GM21529 (cell line): ENCODE results near the gene CELA2A.
"Not testable (repeated sequence)": the region's sequence is repeated elsewhere in the genome, so short reads cannot be mapped to it uniquely, and the experiment has no call there.

Experiments
- ATAC-seq: cut with Tn5 transposase; IDR thresholded peaks from one replicate; pipeline ENCODE4 v1.9.1; 2021; ENCODE audit not compliant: unreplicated experiment

Gene CELA2A

DNA sequence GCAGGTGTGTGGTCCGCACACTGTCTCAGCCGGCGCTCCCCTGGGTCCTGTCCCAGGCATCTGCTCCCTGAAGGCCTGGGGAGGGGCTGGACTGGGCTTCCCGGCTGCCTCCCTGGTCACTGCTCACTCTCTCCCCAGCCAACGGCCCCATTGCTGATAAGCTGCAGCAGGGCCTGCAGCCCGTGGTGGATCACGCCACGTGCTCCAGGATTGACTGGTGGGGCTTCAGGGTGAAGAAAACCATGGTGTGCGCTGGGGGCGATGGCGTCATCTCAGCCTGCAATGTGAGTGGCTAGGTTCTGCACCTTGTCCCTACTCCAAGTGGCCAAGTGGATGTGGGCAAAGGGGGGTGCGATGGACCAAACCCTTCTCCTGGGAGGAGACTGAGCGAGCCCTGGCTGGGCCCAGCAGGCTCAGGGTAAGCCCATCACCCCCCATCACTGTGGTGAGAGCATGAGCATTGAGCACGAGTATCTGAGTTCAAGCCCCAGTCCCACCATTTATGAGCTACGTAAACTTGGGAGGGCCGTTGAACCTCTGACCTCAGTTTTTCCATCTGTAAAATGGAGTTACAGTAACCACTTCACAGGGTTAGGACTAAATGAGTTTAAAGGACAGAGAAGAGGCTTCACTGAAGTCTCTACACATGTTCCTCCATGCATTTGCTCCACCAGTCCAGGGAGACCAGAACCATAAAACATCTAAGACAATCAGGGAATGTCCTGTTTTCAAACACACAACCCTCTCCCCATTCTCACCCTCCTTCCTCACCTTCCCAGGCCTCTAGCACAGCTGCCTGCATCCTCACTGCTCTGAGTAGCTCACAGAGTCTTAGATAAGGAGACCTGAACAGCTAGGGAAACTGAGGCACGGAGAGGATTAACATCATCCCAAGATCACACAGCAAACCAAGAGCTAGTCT, 11.8 kb upstream of the CELA2A start:
- no peak for ATAC-seq

DNA sequence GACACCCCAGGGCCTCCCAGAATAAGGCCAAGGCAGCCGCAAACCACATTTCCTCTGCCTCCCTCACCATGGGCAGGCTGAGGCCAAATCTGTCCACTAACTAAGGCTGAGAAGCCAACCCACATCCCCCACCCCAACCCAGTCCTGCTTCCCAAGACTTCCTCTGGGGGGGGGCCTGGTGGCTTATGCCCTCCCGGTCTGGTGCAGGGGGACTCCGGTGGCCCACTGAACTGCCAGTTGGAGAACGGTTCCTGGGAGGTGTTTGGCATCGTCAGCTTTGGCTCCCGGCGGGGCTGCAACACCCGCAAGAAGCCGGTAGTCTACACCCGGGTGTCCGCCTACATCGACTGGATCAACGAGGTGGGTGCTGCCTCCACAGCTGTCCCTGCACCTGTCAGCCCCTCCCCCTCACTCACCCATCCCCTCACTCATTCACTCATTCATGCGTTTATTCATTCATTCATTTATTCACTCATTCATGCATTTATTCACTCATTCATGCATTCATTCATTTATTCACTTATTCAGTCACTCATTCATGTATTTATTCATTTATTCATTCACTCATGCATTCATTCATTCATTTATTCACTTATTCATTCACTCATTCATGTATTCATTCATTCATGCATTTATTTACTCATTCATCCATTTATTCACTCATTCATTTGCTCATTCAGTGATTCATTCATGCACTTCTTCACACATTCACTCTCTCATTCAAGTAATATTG, 11.0 kb upstream of the CELA2A start:
- ATAC-seq: no peak

DNA sequence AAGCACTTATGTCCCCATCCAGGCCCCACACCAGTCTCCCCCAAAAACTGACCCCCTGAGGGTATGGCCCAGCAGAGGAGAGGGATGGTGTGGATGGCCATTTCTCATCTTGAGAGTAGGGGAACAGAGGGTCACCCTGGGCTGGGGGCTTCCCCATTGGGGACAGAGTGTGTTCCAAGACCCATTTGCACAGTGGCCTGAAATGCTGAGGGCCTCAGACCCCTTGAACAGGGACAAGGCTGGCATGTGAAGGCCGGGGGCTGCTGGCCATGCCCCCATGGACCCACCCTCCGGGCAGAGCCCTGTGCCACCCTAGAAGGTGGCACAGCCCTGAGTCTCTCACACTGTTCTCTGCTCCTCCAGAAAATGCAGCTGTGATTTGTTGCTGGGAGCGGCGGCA, 10.3 kb upstream of the CELA2A start:
- no peak for ATAC-seq

DNA sequence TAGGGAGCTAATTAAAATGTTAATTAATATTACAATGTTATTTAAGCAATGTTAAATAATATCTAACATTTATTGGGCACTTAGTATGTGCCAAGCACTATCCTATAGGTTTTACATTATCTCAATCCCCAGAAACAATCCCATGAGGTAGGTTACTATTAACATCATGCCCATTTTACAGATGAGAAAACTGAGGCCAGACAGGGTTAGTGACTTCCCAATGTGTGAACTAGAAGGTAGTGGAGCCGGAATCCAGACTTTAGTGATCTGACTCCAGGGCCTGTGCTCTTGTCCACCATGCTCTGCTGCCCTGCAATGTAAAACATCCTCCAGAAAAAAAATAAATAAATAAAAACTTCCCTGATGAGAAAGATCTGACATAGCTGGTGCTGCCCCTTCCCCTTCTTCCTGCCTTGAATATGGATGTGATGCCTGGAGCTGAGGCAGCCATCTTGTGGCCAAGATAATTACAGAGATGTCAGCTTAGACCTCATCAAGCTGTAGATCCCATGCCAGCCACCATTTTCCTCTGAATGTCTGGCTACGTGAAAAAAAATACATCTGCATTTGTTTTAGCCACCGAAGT, 7.6 kb upstream of the CELA2A start:
- ATAC-seq: no peak

DNA sequence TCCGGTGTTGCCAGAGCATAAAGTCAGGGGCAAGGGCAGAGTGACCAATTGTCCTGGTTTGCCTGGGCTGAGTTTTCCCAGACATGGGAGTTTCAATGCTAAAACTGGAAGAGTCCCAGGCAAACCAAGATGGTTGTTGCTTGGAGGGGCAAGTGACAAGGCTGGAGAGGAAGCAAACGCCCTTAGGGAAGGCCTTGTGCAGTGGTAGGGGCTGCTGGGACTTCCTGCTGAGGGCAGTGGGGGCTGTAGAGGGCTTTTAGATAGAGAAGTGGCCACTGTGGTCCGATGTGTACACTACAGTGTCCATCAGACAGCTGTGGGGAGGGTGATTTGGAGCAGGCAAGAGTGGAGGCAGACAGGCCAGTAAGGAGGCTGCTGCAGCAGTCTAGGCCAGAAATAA, 7.0 kb upstream of the CELA2A start:
- no peak for ATAC-seq

DNA sequence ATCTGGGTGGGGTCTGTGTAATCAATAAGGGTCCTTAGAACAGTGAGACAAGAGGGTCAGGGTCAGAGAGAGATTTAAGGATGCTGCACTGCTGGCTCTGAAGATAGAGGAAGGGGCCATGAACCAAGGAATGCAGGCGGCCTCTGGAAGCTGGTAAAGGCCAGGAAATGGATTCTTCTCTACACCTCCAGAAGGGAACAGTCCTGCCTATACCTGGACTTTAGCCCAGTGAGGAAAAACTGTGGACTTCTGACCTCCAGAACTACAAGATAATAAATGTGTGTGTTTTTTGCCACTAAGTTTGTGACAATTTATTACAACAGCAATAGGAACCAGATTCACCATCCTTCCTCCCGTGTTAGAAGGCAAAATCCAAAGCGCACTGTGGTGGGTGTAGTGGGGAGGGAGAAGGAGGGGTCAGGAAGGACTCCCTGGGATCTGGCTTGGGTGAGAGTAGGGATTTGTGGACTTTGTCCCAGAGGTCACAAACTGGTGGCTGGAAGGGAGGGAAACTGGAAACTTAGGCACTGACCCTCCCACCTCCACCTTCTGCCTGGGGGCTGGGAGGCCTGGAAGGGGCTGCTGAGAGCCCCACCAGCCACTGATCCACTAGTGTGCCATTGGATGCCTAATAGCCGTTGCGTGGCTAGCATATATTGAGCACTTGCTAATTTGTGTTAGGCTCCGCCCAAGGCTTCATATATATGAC, 5.4 kb upstream of the CELA2A start:
- ATAC-seq: no peak

DNA sequence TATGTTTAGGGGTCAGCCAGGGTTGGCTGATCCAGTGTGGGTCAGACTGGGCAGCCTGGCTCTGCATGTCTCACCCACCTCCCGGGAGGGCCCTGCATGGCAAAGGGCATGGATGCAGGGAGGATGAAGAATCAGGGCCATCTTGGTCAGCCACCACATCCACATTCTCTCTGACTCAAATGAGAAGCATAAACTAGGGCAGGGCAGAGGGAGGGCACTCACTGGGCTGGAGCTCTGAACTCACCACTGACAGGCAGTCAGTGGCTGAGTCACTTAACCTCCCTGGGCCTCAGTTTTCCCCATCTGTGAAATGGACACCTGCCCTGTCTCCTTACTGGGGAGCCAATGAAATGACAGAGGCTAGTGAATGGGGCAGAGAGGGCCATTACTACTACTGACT, 4.3 kb upstream of the CELA2A start:
- ATAC-seq: no peak

DNA sequence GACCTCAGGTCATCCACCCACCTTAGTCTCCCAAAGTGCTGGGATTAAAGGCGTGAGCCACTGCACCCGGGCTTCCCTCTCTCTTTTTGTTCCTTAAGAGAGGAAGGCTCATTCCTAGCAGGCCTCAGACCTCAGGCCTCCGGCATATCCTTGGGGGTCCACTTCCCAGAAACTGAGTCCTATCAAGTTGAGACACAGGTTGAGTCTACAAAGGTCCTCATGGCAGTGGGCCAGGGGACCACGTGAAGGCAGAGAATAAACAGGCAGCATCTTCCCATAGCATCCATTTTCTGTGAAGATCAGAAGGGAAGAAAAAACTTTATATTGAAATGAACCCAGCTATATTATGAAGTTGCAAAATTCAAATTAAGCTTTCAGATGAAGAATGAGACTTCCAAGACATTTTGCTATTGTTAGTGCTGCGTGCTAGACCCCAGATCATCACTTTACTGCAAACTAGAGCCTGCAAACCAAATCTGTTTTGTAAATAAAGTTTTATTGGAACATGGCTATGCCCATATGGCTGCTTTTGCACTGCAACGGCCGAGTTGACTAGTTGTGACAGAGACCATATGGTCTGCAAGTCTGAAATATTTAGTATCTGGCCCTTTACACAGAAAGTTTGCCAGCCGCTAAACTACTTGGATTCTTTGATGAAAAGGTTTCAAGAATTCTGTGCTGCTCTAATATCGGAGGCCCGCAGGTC, 3.5 kb upstream of the CELA2A start:
- ATAC-seq: no peak

DNA sequence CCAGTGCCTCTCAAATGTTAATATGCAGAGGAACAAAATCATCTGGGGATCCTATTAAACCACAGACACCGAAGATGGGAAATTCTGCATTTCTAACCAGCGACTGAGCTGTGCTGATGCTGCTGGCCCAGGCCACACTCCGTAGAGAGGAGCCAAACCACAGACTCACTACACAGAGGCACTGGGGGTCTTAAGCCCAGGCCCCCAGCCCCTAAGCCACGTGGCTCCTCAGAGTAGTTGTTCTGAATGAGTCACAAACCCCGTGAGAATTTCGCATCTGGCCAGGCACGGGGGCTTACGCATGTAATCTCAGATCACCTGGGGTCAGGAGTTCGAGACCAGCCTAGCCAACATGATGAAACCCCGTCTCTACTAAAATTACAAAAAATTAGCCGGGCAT, 2.8 kb upstream of the CELA2A start:
- no peak for ATAC-seq

DNA sequence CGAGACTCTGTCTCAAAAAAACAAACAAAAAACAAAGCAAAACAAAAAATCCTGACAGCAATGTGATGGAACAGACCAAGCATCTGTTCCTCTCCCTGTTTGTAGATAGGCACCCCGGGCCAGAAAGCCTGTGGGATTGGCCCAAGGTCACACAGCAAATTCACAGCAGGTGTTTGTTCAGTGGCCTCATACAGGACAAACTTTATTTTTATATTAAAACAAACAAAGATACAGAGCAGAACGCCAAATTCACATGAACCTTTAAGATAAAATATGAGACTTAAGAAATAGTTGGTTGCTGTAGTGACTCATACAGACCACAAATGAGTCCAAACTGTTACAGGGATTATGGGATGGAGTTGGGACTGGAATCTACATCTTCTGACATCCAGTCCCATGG, 2.3 kb upstream of the CELA2A start:
- ATAC-seq: no peak

DNA sequence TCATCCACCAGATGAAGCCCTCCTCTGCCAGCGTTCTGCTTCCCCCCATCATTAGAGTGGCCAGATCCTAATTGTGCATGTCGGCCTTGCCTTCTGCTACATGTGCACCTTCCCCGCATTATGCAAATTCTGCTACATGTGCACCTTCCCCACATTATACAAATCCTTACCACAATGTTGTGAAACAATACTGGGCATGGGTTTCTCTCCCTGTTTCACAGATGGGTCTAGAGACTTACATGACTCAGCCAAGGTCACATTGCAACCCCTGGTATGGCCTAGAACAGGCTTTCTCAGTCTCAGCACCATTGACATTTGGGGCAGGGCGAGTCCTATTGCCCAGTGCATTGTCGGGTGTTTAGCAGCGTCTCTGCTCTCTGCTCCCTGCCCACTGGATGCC, 1.0 kb upstream of the CELA2A start:
- no peak for ATAC-seq

DNA sequence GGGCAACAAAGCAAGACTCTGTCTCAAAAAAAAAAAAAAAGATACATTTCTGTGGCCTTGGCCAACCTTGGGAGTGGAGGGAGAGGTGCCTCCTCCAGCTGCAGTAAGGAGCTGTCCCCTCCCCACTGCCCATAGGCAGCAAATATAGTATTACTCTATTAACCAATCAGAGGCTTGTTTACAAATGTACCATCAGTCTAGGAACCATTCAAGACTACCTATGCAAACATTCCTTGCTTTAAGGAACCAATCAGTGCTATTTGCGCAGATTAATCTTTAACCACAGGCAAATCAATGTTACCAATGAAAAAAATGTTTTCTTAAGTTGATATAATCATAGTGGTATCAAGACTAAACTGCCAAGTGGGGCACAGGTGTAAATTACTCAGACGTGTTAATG, 1.1 kb downstream of the CELA2A start:
- ATAC-seq: no peak

DNA sequence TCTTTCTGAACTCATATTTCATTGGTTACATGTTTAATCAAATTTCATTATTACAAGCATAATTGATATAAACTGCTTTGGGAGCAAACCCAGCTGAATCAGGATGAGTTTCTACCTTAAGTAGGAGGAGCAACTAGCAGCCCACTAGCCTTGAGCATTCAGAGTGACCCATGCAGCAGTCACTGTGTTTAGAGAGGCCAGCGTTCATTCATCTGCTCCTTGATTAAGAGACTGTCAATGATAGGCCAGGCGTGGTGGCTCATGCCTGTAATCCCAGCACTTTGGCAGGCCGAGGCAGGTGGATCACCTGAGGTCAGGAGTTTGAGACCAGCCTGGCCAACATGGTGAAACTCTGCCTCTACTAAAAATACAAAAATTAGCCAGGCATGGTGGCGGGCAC, 1.9 kb downstream of the CELA2A start:
- ATAC-seq: not testable (repeated sequence)

DNA sequence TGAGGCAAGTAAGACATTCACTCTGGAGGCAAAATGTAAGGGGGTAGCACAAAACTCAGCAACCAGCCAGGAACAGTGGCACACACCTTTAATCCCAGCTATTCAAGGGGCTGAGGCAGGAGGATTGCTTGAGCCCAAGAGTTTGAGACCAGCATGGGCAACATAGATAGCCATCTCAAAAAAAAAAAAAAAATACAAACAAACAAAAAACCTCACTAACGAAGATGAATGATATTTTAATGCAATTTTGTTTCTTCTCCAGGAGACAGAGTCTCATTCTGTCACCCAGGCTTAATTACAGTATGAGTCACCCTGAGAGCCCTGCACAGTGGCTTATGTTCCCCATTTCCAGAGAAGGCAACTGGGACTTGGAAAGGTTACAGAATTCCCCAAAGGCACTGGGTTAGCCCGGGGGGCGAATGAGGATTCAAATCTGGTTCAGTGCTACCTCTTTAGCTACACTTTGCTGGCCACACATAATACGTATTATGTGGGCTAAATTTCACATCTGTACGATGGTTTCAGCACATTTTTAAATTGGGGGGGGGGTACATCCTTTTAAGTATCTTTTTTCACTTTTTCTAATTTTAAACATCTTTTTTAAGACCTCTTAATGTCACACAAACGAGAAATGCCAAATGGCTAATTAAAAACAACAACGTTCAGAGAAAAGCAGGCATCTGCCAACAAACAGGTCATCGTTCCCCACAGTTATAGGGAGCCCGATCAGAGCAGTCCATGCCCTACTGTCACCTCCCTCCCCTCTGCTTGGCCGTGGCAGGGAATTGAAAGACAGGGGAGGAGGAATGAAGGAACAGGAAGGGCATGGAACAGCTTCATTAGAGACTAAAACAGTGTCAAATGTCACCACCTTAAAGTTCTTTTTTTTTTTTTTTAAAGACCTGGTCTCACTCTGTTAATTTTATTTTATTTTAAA, 3.5 kb downstream of the CELA2A start:
- no peak for ATAC-seq

DNA sequence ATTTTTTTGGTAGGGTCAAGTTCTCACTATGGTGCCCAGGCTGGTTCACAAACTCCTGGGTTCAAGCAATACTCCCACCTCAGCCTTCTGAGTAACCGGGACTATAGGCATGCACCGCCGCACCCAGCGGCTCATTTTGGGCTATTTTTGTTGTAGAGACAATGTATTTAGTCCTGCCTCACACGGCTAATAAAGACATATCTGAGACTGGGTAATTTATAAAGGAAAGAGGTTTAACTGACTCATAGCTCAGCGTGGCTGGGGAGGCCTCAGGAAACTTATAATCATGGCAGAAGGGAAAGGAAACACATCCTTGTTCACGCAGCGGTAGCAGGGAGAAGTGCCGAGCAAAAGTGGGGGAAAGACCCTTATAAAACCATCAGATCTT, 4.2 kb downstream of the CELA2A start:
- ATAC-seq: no peak

DNA sequence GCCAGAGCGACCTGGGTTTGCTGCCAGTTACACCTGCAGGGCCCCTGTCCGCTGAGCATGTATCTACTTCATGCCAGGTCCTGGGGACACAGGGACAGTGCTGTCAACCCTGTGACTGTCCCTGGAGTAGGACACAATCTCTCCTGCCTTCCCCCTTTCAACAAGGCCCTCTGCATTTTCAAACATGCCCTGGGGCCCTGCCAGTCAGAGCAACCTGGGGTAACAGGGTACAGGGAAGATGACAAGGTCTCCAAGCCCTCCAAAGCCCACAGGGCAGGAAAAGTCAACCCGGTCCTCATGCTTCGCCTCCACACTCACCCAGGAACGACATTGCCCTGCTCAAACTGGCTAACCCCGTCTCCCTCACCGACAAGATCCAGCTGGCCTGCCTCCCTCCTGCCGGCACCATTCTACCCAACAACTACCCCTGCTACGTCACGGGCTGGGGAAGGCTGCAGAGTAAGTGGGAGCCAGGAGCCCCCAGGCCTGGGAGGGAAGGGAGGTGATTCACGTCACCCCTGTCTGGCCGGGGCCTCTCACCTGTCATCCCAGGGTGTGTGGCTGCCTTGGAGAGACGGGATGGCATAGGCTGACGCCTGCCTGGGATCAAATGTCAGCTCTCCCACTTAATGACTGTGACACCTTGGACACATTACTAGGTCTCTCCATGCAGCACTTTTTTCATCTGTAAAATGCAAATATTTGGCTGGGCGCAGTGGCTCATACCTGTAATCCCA, 6.7 kb downstream of the CELA2A start:
- ATAC-seq: not testable (repeated sequence)

DNA sequence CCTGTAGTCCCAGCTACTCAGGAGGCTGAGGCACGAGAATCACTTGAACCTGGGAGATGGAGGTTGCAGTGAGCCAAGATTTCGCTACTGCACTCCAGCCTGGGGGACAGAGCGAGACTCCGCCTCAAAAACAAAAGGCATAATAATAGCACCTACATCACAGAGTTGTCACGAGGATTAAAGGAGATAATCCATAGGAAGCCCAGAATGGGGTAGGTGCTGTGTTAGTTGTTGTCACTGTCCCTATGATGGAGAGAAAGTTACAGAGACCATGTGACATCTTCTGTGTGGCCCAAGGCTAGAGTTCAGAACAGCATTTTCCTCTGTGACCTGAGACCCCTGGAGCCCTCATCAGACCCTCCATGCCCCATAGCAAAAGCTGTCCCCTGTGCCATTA, 7.4 kb downstream of the CELA2A start:
- ATAC-seq: not testable (repeated sequence)

DNA sequence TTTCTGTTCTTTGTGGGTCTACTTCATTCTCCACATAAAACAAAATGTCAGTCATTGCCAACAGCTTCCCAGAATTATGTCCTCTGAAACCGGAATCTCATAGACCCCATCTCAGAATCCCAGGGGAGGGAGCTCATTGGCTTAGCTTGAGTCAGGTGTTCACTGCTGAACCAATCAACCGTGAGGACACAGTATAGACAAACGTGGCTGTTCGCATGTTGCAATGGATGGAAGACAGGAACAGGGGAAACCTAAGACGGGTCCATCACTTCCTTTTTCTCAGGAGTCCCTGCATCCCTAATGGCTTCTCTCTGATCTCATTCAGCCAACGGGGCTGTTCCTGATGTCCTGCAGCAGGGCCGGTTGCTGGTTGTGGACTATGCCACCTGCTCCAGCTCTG, 9.1 kb downstream of the CELA2A start:
- no peak for ATAC-seq
